ENCODE results near the gene H1-8. TPM values are rescaled to one million over a fixed set of nuclear protein-coding genes. Genes with fewer than 3 reads are reported as not detected.
"Not testable (repeated sequence)": the region's sequence is repeated elsewhere in the genome, so short reads cannot be mapped to it uniquely, and the experiment has no call there.

The H1-8 gene
- total RNA-seq, 1 experiment from 2014 or later: not detected

DNA sequence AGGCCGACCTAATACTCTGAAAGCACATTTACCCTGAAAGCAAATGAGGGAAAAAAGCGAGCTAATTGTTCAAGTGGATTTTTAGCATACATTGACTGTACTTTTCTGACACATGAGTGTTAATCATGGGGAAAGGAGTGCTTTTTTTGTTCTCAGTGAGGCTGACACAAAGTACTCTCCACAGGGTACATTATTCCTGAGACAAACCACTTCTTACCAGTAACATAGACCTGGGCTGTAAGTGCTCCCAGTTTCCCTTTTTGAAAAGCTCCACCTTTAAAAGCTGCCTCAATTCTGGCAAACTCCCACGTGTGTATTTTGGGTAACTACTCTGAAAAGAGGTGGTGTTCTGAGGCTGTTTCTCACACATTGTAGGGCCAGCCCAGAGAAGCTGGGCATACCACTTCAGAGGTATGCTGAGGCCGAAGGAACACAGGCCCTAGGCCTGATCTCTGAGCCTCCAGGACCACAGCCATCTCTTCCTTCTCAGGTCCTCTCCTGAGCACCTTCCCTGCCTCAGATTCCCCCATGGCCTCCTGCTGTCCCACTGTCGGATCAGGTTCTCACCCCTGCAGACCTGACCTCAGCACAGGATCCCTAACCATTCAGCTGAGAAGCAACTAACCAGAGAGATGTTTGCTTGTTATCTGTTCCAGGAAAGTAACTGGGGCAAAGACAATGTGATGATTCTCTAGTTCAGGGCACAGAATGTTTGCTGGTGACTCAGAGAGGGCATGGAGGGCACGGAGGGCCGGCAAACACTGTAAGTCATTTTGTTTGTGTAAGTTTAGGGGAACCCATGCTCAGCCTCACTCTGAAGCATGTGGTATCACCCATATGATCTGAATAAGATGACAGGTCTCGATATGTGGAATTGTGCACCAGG, 44.1 kb upstream of the H1-8 start:
- H4K91ac ChIP-seq (ENCODE audit: insufficient read length, low read depth, low read length); H3K4me2 ChIP-seq (ENCODE audit: insufficient read depth, insufficient read length, low read length); H2BK12ac ChIP-seq (ENCODE audit: insufficient read length, low read depth, low read length); H2BK5ac ChIP-seq (ENCODE audit: insufficient read length, low read length); H2BK20ac ChIP-seq (ENCODE audit: low read depth, low read length, poor library complexity, severe bottlenecking); H3K79me1 ChIP-seq (ENCODE audit: insufficient read depth, low read depth, low read length, poor library complexity, severe bottlenecking); H3T11ph ChIP-seq (ENCODE audit: low read length); H3K9me3 ChIP-seq (ENCODE audit: control insufficient read depth, low read depth, low read length); H3K4ac ChIP-seq (ENCODE audit: low read depth, low read length); H3K27me3 ChIP-seq (ENCODE audit: insufficient read depth, low read length); H2AK5ac ChIP-seq (ENCODE audit: insufficient read length, low read length); H3K9ac ChIP-seq (ENCODE audit: extremely low read depth, insufficient read length, low read length); DNase-seq; H3K79me2 ChIP-seq (ENCODE audit: insufficient read depth, low read length); H4K20me1 ChIP-seq (ENCODE audit: control insufficient read depth, insufficient read depth, insufficient read length); H3K9me3 Mint-ChIP-seq; H4K8ac ChIP-seq (replicated peaks; ENCODE audit: insufficient read length, low read depth, low read length); H3K56ac ChIP-seq (ENCODE audit: insufficient read length, low read depth, low read length); H3K18ac ChIP-seq (ENCODE audit: insufficient read length, low read depth, low read length); H3K4me3 Mint-ChIP-seq; H3K23ac ChIP-seq (ENCODE audit: insufficient read length, low read depth, low read length); H2AFZ ChIP-seq (ENCODE audit: low read length); H3K23me2 ChIP-seq (ENCODE audit: insufficient read length, low read depth, low read length, poor library complexity, severe bottlenecking); H2BK120ac ChIP-seq (ENCODE audit: low read depth, low read length, poor library complexity, severe bottlenecking); H3K27ac ChIP-seq (ENCODE audit: insufficient read length, low read depth, low read length); H3K14ac ChIP-seq (ENCODE audit: insufficient read depth, low read length); H2BK15ac ChIP-seq (ENCODE audit: low read depth, low read length); H4K5ac ChIP-seq (ENCODE audit: insufficient read length, low read depth, low read length): not testable (repeated sequence)
- peaks cover 10% of the 10 kb centered on the region; the same call in 1 of the 2 replicates for H3K4me1 ChIP-seq (ENCODE audit: insufficient read depth, low read length)
- no CpG with 5 or more reads among the region's 8 CpGs for WGBS (ENCODE audit: extremely low coverage, insufficient read length, low lambda C conversion rate)
- peaks cover 18% of the 10 kb centered on the region for H3K27me3 Mint-ChIP-seq (ENCODE audit: low read depth)
- peaks cover 24 to 34% of the 10 kb centered on the region in 2 experiments for H3K4me1 Mint-ChIP-seq
- H3K36me3 Mint-ChIP-seq (ENCODE audit: insufficient read depth in 1 of 3, low read depth in 3 of 3): peaks cover 6 to 33% (median 8%) of the 10 kb centered on the region in 3 experiments
- peak overlapping the region in 1 of 3 experiments; percentile 40; a peak in 1 of 7 replicates for H3K27ac Mint-ChIP-seq

DNA sequence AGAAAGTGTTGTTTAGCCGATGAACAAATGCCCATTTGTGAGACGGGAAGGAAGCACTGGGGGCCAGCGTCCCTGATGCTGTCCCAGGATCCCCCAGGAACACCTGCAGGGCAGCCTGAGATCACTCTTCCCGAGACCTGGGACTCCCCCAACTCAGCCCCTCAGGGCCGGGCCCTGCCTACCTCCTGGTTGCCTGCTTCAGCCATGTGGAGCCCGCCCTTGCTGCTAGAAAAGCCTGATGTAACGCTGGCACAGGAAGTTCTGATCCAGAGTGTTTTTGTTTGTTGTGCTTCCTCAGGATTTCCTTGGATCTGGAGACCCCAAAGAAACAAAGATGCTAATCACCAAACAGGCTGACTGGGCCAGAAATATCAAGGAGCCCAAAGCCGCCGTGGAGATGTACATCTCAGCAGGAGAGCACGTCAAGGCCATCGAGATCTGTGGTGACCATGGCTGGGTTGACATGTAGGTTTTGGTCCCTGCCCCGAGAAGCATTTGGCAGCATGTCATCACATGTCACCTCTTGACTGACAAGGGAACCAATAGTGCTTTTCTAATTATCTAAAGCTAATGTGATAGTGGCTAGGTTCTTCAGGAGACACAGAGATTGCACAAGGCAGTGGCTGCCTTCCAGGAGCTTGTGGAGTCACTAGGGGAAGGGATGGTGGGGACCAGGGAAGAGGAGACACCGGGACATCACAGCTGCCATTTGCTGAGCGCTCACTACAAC, 43.2 kb upstream of the H1-8 start:
- not testable (repeated sequence) for H2BK20ac ChIP-seq (ENCODE audit: low read depth, low read length, poor library complexity, severe bottlenecking); H3K56ac ChIP-seq (ENCODE audit: insufficient read length, low read depth, low read length); H2BK12ac ChIP-seq (ENCODE audit: insufficient read length, low read depth, low read length); H4K5ac ChIP-seq (ENCODE audit: insufficient read length, low read depth, low read length); H2AK5ac ChIP-seq (ENCODE audit: insufficient read length, low read length); H3K4ac ChIP-seq (ENCODE audit: low read depth, low read length); H3K27me3 ChIP-seq (ENCODE audit: insufficient read depth, low read length); H3K18ac ChIP-seq (ENCODE audit: insufficient read length, low read depth, low read length); H3K14ac ChIP-seq (ENCODE audit: insufficient read depth, low read length); H3K4me2 ChIP-seq (ENCODE audit: insufficient read depth, insufficient read length, low read length); H4K20me1 ChIP-seq (ENCODE audit: control insufficient read depth, insufficient read depth, insufficient read length); H4K91ac ChIP-seq (ENCODE audit: insufficient read length, low read depth, low read length); H3K4me1 ChIP-seq (ENCODE audit: insufficient read depth, low read length); H2AFZ ChIP-seq (ENCODE audit: low read length); H3K9me3 Mint-ChIP-seq; DNase-seq; H3K79me1 ChIP-seq (ENCODE audit: insufficient read depth, low read depth, low read length, poor library complexity, severe bottlenecking); H3K9me3 ChIP-seq (ENCODE audit: control insufficient read depth, low read depth, low read length); H2BK120ac ChIP-seq (ENCODE audit: low read depth, low read length, poor library complexity, severe bottlenecking); H3K4me3 Mint-ChIP-seq; H3K27me3 Mint-ChIP-seq (ENCODE audit: low read depth); H3T11ph ChIP-seq (ENCODE audit: low read length); H3K23ac ChIP-seq (ENCODE audit: insufficient read length, low read depth, low read length); H2BK15ac ChIP-seq (ENCODE audit: low read depth, low read length); H3K79me2 ChIP-seq (ENCODE audit: insufficient read depth, low read length); H2BK5ac ChIP-seq (ENCODE audit: insufficient read length, low read length); H3K23me2 ChIP-seq (ENCODE audit: insufficient read length, low read depth, low read length, poor library complexity, severe bottlenecking); H4K8ac ChIP-seq (replicated peaks; ENCODE audit: insufficient read length, low read depth, low read length); H3K9ac ChIP-seq (ENCODE audit: extremely low read depth, insufficient read length, low read length); H3K27ac ChIP-seq (ENCODE audit: insufficient read length, low read depth, low read length)
- Mint-ChIP-seq H3K4me1 (peaks cover 20 to 26% of the 10 kb centered on the region in 2 experiments), H3K27ac (peak overlapping the region in 1 of 3 experiments; percentile 44; a peak in 1 of 7 replicates), H3K36me3 (ENCODE audit: insufficient read depth in 1 of 3, low read depth in 3 of 3) (peaks cover 7 to 41% (median 8%) of the 10 kb centered on the region in 3 experiments)
- WGBS (ENCODE audit: extremely low coverage, insufficient read length, low lambda C conversion rate): no CpG with 5 or more reads among the region's 14 CpGs

All from H9 (cell line).